Activated CD4-positive, alpha-beta T cell treated with anti-CD3 and anti-CD28 coated beads, Interleukin-2, amount 50 U/mL, for 4 hours (primary cell): Measurements from ENCODE around the gene GUCA2B.

Experiments used
- DNase-seq, 2 experiments: peaks; one replicate each; pipeline ENCODE4 v3.0.0-alpha.2; 2020

Gene GUCA2B

GRCh38 chr1:42143896-42144710 lies 9.1 kb upstream of the GUCA2B start:
- DNase-seq, result no peak

- DNase-seq, result no peak
Observed at GRCh38 chr1:42144711-42145388, 8.4 kb upstream of the GUCA2B start.

- DNase-seq, result no peak
Observed at GRCh38 chr1:42145389-42145716, 7.9 kb upstream of the GUCA2B start.

- no peak for DNase-seq
Observed at GRCh38 chr1:42145764-42146625, 7.2 kb upstream of the GUCA2B start.

GRCh38 chr1:42146626-42147320 lies 6.4 kb upstream of the GUCA2B start:
- peak; percentile 60 to 66 for DNase-seq

GRCh38 chr1:42148166-42148565 lies 5.0 kb upstream of the GUCA2B start:
- DNase-seq, result no peak

- DNase-seq, result no peak
Observed at GRCh38 chr1:42150651-42151050, 2.6 kb upstream of the GUCA2B start.

GRCh38 chr1:42152119-42152518 lies 1.1 kb upstream of the GUCA2B start:
- no peak for DNase-seq

- DNase-seq, result no peak
Observed at GRCh38 chr1:42153624-42154023, 414 bp downstream of the GUCA2B start.

- DNase-seq, result no peak
Observed at GRCh38 chr1:42154685-42155084, 1.5 kb downstream of the GUCA2B start.

- DNase-seq, result no peak
Observed at GRCh38 chr1:42155362-42155761, 2.2 kb downstream of the GUCA2B start.

- no peak for DNase-seq
Observed at GRCh38 chr1:42157667-42158066, 4.5 kb downstream of the GUCA2B start.

GRCh38 chr1:42158189-42158588 lies 5.0 kb downstream of the GUCA2B start:
- no peak for DNase-seq

GRCh38 chr1:42162181-42162580 lies 9.0 kb downstream of the GUCA2B start:
- no peak for DNase-seq

- DNase-seq, result no peak
Observed at GRCh38 chr1:42163114-42163513, 9.9 kb downstream of the GUCA2B start.

- no peak for DNase-seq
Observed at GRCh38 chr1:42163536-42164503, 10.6 kb downstream of the GUCA2B start.

GRCh38 chr1:42164551-42165420 lies 11.6 kb downstream of the GUCA2B start, which contains the start of gene GUCA2A:
Gene GUCA2A (minus strand): TSS chr1:42164745. CDS start chr1:42164712, 33 bp downstream.
- no peak for DNase-seq

- no peak for DNase-seq
Observed at GRCh38 chr1:42165511-42166210, 12.5 kb downstream of the GUCA2B start.

- no peak for DNase-seq
Observed at GRCh38 chr1:42167611-42168390, 14.6 kb downstream of the GUCA2B start.
